ENCODE data around the gene CCNQ.

The CCNQ gene

GRCh38 chrX:153561337-153561736, 37.6 kb downstream of the CCNQ start:
- H4K20me1 ChIP-seq (ENCODE audit: insufficient read depth, low read length) = no peaks in the 10 kb centered on the region
- H3K9ac ChIP-seq (ENCODE audit: low read length) = no peak overlapping the region
- H3K9me3 ChIP-seq (replicated peaks; ENCODE audit: insufficient read depth, low read length) = no peaks in the 10 kb centered on the region
- DNase-seq = no peak
- H3K4me1 ChIP-seq (ENCODE audit: low read length) = no peaks in the 10 kb centered on the region
- H3K4me3 ChIP-seq (ENCODE audit: low read length) = no peak overlapping the region
- peaks cover 54% of the 10 kb centered on the region for H3K27me3 ChIP-seq (replicated peaks; ENCODE audit: insufficient read depth, low read length)
- H3K79me2 ChIP-seq (ENCODE audit: low read length) = no peaks in the 10 kb centered on the region
- H3K27ac ChIP-seq (ENCODE audit: low read length) = no peak overlapping the region
- no peak for TF ChIP-seq EZH2 (optimal IDR thresholded peaks at IDR 0.05; ENCODE audit: low read depth, low read length)
- TF ChIP-seq, protein P1, sequence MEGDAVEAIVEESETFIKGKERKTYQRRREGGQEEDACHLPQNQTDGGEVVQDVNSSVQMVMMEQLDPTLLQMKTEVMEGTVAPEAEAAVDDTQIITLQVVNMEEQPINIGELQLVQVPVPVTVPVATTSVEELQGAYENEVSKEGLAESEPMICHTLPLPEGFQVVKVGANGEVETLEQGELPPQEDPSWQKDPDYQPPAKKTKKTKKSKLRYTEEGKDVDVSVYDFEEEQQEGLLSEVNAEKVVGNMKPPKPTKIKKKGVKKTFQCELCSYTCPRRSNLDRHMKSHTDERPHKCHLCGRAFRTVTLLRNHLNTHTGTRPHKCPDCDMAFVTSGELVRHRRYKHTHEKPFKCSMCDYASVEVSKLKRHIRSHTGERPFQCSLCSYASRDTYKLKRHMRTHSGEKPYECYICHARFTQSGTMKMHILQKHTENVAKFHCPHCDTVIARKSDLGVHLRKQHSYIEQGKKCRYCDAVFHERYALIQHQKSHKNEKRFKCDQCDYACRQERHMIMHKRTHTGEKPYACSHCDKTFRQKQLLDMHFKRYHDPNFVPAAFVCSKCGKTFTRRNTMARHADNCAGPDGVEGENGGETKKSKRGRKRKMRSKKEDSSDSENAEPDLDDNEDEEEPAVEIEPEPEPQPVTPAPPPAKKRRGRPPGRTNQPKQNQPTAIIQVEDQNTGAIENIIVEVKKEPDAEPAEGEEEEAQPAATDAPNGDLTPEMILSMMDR (IDR thresholded peaks at IDR 0.05; ENCODE audit: low read length) = no peak
- no peak for TF ChIP-seq EZH2phosphoT487 (IDR thresholded peaks at IDR 0.05; ENCODE audit: low read length)
- H3K9me2 ChIP-seq (replicated peaks; ENCODE audit: insufficient read depth, low read length) = no peaks in the 10 kb centered on the region
- no peaks in the 10 kb centered on the region for H3K36me3 ChIP-seq (replicated peaks; ENCODE audit: insufficient read depth, low read length)
- H3F3A ChIP-seq (ENCODE audit: insufficient read depth, low read length) = no peaks in the 10 kb centered on the region
- H2AFZ ChIP-seq (ENCODE audit: low read length) = no peak overlapping the region
- no peak overlapping the region for H3K4me2 ChIP-seq (ENCODE audit: low read depth, low read length)

GRCh38 chrX:153560466-153560865, 38.5 kb downstream of the CCNQ start:
- Histone ChIP-seq H3K9me2 (replicated peaks; ENCODE audit: insufficient read depth, low read length) (no peaks in the 10 kb centered on the region), H3F3A (ENCODE audit: insufficient read depth, low read length) (no peaks in the 10 kb centered on the region), H3K27ac (ENCODE audit: low read length) (no peak overlapping the region), H3K9me3 (replicated peaks; ENCODE audit: insufficient read depth, low read length) (no peaks in the 10 kb centered on the region), H3K9ac (ENCODE audit: low read length) (no peak overlapping the region), H3K36me3 (replicated peaks; ENCODE audit: insufficient read depth, low read length) (no peaks in the 10 kb centered on the region), H3K79me2 (ENCODE audit: low read length) (no peaks in the 10 kb centered on the region), H2AFZ (ENCODE audit: low read length) (no peak overlapping the region), H3K4me2 (ENCODE audit: low read depth, low read length) (no peak overlapping the region), H3K27me3 (replicated peaks; ENCODE audit: insufficient read depth, low read length) (peaks cover 60% of the 10 kb centered on the region), H4K20me1 (ENCODE audit: insufficient read depth, low read length) (no peaks in the 10 kb centered on the region), H3K4me3 (ENCODE audit: low read length) (no peak overlapping the region), H3K4me1 (ENCODE audit: low read length) (no peaks in the 10 kb centered on the region)
- no peak for DNase-seq
- TF ChIP-seq, protein P1 (IDR thresholded peaks at IDR 0.05; ENCODE audit: low read length) = no peak
- no peak for TF ChIP-seq EZH2phosphoT487 (IDR thresholded peaks at IDR 0.05; ENCODE audit: low read length)
- TF ChIP-seq EZH2 (optimal IDR thresholded peaks at IDR 0.05; ENCODE audit: low read depth, low read length) = no peak

DNA sequence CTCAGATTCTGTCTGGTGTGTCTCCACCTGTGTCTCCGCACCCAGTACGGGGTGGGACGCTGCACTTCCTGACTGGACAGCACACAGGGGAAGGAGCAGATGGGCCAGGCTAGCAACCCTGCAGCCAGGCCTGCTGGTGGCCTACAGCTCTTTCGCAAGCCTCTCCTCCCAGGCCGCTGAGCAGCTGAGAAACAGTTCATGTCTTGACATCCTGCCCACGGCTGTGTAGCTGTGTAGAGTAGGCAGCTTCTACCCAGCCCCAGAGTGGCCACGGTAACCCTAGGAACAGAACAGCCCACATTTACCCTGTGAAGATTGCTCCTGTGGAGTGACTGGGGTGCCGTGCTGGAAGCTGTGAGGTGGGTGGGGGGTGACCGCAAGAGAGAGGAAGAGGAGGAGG, 38.9 kb downstream of the CCNQ start:
- Histone ChIP-seq H3K79me2 (ENCODE audit: low read length) (no peaks in the 10 kb centered on the region), H3F3A (ENCODE audit: insufficient read depth, low read length) (no peaks in the 10 kb centered on the region), H2AFZ (ENCODE audit: low read length) (no peak overlapping the region), H3K4me3 (ENCODE audit: low read length) (no peak overlapping the region), H3K4me2 (ENCODE audit: low read depth, low read length) (no peak overlapping the region), H3K36me3 (replicated peaks; ENCODE audit: insufficient read depth, low read length) (no peaks in the 10 kb centered on the region), H3K4me1 (ENCODE audit: low read length) (no peaks in the 10 kb centered on the region), H3K9me3 (replicated peaks; ENCODE audit: insufficient read depth, low read length) (no peaks in the 10 kb centered on the region), H3K27me3 (replicated peaks; ENCODE audit: insufficient read depth, low read length) (peaks cover 60% of the 10 kb centered on the region), H3K9me2 (replicated peaks; ENCODE audit: insufficient read depth, low read length) (no peaks in the 10 kb centered on the region), H3K9ac (ENCODE audit: low read length) (no peak overlapping the region), H4K20me1 (ENCODE audit: insufficient read depth, low read length) (no peaks in the 10 kb centered on the region), H3K27ac (ENCODE audit: low read length) (no peak overlapping the region)
- TF ChIP-seq EZH2 (optimal IDR thresholded peaks at IDR 0.05; ENCODE audit: low read depth, low read length) (no peak), EZH2phosphoT487 (IDR thresholded peaks at IDR 0.05; ENCODE audit: low read length) (no peak)
- TF ChIP-seq, protein P1 (IDR thresholded peaks at IDR 0.05; ENCODE audit: low read length) = no peak
- DNase-seq = no peak

All from MM.1S (cell line).